Astrocyte of the spinal cord (primary cell): Measurements from ENCODE around the gene GALNT16.
"Not testable (repeated sequence)": the region's sequence is repeated elsewhere in the genome, so short reads cannot be mapped to it uniquely, and the experiment has no call there.

Experiments
- DNase-seq: peaks from one replicate; pipeline ENCODE4 v3.0.0; 2011; ENCODE audit warnings: low read depth, low spot score
- H3K4me3 ChIP-seq: 2 replicates; pipeline ENCODE4 v1.5.1; 2011; ENCODE audit warnings: low read depth, mild to moderate bottlenecking, low read length, moderate library complexity
- in situ Hi-C: cut with HindIII; loops from 2 replicates; pipeline ENCODE4 v1.10.0; 2017; ENCODE audit warnings: low sequenced_read_pairs
- TF ChIP-seq, protein P1 (sequence below): IDR thresholded peaks from 2 replicates; pipeline ENCODE4 v1.5.1; 2012; ENCODE audit warnings: low read depth, mild to moderate bottlenecking, low read length, inconsistent platforms

Gene GALNT16

DNA sequence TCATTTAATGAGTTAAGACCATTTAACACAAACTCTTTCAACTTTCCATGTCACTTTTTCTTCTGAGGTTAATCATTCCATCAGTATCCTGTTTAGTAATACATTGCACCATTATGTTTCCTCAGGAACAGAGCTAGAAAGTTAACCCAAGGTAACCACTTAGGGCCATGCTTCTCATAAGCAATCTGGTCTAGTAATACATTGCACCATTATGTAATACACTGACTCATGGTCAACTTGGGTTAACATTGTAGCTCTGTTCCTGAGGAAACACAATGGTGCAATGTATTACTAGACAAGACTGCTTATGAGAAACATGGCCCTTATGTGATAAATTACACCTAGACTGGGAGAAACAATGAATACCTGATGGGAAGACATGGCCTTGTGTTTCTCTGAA lies 116.5 kb downstream of the GALNT16 start:
- in situ Hi-C loops, result no loop called here
- H3K4me3 ChIP-seq, result no peak overlapping the region
- peak; percentile 14 for DNase-seq
- TF ChIP-seq, protein P1, sequence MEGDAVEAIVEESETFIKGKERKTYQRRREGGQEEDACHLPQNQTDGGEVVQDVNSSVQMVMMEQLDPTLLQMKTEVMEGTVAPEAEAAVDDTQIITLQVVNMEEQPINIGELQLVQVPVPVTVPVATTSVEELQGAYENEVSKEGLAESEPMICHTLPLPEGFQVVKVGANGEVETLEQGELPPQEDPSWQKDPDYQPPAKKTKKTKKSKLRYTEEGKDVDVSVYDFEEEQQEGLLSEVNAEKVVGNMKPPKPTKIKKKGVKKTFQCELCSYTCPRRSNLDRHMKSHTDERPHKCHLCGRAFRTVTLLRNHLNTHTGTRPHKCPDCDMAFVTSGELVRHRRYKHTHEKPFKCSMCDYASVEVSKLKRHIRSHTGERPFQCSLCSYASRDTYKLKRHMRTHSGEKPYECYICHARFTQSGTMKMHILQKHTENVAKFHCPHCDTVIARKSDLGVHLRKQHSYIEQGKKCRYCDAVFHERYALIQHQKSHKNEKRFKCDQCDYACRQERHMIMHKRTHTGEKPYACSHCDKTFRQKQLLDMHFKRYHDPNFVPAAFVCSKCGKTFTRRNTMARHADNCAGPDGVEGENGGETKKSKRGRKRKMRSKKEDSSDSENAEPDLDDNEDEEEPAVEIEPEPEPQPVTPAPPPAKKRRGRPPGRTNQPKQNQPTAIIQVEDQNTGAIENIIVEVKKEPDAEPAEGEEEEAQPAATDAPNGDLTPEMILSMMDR, result no peak

- H3K4me3 ChIP-seq, result no peak overlapping the region
- DNase-seq, result no peak
- TF ChIP-seq, protein P1, result no peak
- in situ Hi-C loops, result no loop called here
Measured at GRCh38 chr14:69378274-69378673, 118.3 kb downstream of the GALNT16 start.

GRCh38 chr14:69387311-69387710 lies 127.4 kb downstream of the GALNT16 start:
- peak; percentile 4 for DNase-seq
- in situ Hi-C loops, result no loop called here
- TF ChIP-seq, protein P1, result no peak
- no peak overlapping the region for H3K4me3 ChIP-seq

GRCh38 chr14:69391400-69391799 lies 131.4 kb downstream of the GALNT16 start:
- DNase-seq, in situ Hi-C loops, H3K4me3 ChIP-seq: not testable (repeated sequence)

DNA sequence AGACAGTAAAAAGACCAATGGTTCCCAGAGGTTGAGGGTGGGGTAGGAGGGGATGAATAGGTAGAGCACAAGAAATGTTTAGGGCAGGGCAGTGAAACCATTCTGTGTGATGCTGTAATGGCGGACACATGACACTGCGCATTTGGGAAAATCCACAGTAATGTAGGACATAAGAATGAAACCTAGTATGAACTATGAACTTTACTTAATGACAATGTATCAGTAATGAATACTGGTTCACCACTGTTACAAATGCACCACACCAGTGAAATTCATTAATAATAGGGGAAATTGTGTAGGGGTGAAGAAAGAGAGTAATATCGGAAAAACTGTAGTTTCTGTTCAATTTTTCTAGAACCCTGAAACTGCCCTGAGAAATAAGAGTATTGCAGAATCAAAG lies 132.5 kb downstream of the GALNT16 start:
- TF ChIP-seq, protein P1, result no peak
- in situ Hi-C loops, result no loop called here
- no peak overlapping the region for H3K4me3 ChIP-seq
- DNase-seq, result no peak

- H3K4me3 ChIP-seq, result no peak overlapping the region
- TF ChIP-seq, protein P1, result no peak
- no peak for DNase-seq
- in situ Hi-C loops, result no loop called here
Measured at GRCh38 chr14:69395929-69396328, 136.0 kb downstream of the GALNT16 start.

DNA sequence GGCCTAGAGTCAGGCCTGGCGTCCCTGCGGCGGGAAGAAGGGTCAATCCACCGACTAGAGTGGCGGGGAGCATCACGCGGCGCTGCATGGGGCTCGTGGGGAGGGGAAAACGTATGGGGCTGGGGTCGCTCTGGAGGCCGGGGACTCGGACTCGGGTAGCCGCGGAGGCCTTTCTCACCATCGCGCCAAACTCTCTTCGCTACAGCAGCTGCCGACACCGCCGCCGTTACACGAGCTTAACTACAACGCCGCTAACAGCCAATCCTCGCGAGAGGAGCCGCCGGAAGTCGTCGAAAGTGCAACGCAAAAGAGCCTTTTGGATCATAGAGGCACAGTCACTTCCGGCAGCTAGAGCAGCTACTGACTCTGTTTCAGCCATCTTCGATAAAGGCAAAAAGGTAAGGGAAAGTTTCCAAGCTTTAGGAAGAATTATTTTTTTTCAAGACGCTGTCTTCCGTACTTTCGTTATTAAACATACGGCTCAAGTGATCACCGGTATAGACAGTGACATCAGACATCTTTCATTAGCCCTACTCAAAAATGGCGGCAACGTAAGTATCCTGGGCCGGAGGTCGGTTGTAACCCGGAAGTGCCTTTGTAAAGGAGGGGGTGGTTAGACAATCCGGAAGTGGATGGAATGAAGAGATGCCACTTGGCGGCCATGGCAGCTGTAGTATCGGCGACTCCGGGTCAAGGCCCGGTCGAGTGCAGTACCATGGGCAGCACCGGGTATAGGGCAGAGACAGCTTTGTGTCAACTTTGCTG lies 138.3 kb downstream of the GALNT16 start, which contains the start of the genes ERH and SLC39A9:
Gene ERH (minus strand): TSS at position 247 of the 765 bp plus-strand sequence. CDS start 66 bp downstream, at position 181.
Gene SLC39A9 (plus strand): TSS at position 640 of the 765 bp plus-strand sequence. CDS start 678 bp downstream, outside the sequence.
- in situ Hi-C loops, result no loop called here
- DNase-seq, result peak; percentile 99
- peak within 1 kb of the TSS; percentile 68 for H3K4me3 ChIP-seq
- TF ChIP-seq, protein P1, result no peak
